Gastroesophageal sphincter (tissue), 4 donors: ENCODE results near the gene PEAK1. TPM values are rescaled to one million over a fixed set of nuclear protein-coding genes. Genes with fewer than 3 reads are reported as not detected.

Source experiments
- ATAC-seq: fragments of 150-250 bp; one replicate; pipeline ENCODE4 v1.9.1; 2016; ENCODE audit warnings: mild to moderate bottlenecking, moderate library complexity
- H3K27ac ChIP-seq, 4 donors: fragments of 200-600 bp; sonication (generic) in 3 of 4; 1 replicate in 3 of 4; 2 replicates in 1 of 4; pipeline ENCODE4 v1.5.1; 2016 to 2019
- H3K27me3 ChIP-seq: fragments of 200-600 bp; sonication (generic); one replicate; pipeline ENCODE4 v1.5.1; 2019
- H3K36me3 ChIP-seq, 2 donors: fragments of 200-600 bp; sonication (generic); one replicate each; pipeline ENCODE4 v1.5.1; 2019; ENCODE audit warnings: control low read depth in 1 of 2
- H3K4me1 ChIP-seq, 3 donors: fragments of 200-600 bp; sonication (generic); 1 replicate in 2 of 3; 2 replicates in 1 of 3; pipeline ENCODE4 v1.5.1; 2016 to 2019; ENCODE audit warnings: control low read depth in 2 of 3
- H3K4me3 ChIP-seq, 2 donors: fragments of 200-600 bp; sonication (generic); one replicate each; pipeline ENCODE4 v1.5.1; 2019; ENCODE audit warnings: mild to moderate bottlenecking in 1 of 2, moderate library complexity in 1 of 2
- H3K9me3 ChIP-seq, 3 donors: fragments of 200-600 bp; sonication (generic); one replicate each; pipeline ENCODE4 v1.5.1; 2017 to 2019; ENCODE audit warnings: control low read depth in 2 of 3
- EP300 ChIP-seq: sonication (generic); formaldehyde crosslinking; IDR thresholded peaks from one replicate; pipeline ENCODE4 v1.6.1; 2017; ENCODE audit warnings: antibody characterized with exemption, mild to moderate bottlenecking
- POLR2A ChIP-seq, 2 donors: fragments of 450-650 bp; IDR thresholded peaks; one replicate each; pipeline ENCODE4 v1.6.1; 2017; ENCODE audit warnings: antibody characterized with exemption in 2 of 2, mild to moderate bottlenecking in 2 of 2, moderate library complexity in 1 of 2
- POLR2AphosphoS5 ChIP-seq: sonication (generic); formaldehyde crosslinking; IDR thresholded peaks from one replicate; pipeline ENCODE4 v1.6.1; 2017; ENCODE audit warnings: antibody characterized with exemption
- WGBS, 2 donors: methylation state at CpG; one replicate each; pipeline ENCODE4 v1.1.5; 2018; ENCODE audit warnings: low coverage in 1 of 2; 5-methylcytosine and 5-hydroxymethylcytosine counted together
- total RNA-seq, 4 donors: library from RNA; depleted of rRNA; stranded (reverse); fragments of >200 nt; gene quantifications; one replicate each; pipeline ENCODE4 v1.1.0, GENCODE V29; 2016
- TF ChIP-seq, protein P1 (sequence below), 4 experiments: fragments of 200-600 bp in 2 of 4; fragments of 450-650 bp in 2 of 4; sonication (generic) in 1 of 4; IDR thresholded peaks; one replicate each; pipeline ENCODE4 v1.5.1; 2017 to 2019; ENCODE audit warnings: antibody characterized with exemption in 4 of 4, mild to moderate bottlenecking in 2 of 4, moderate library complexity in 2 of 4

The PEAK1 gene
- total RNA-seq, 4 donors from 2014 or later = 59.5 to 170 (median 91.6) TPM

DNA sequence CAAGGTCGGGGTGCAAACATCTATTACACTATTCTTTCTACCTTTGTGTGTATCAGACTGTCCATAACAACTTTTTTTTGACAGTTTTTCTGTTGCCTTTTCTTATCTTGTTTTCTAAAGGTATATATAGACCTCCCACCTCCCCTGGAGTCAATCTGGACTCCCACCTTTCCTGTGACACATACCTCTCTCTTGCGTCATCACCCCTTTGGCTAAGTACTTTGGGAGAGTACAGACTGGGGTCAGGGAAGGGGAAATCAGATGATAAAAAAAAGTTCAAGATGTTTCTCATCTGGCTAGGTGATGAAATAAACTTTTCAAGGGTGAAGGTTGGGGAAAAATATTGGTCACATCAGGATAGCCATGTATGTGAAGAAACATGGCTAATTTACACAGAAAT is 366.2 kb downstream of the PEAK1 start:
- 95 to 100% methylated on average over 1 of the region's 2 CpGs for WGBS, 2 donors
- no peak overlapping the region for H3K4me3 ChIP-seq
- ATAC-seq = no peak

DNA sequence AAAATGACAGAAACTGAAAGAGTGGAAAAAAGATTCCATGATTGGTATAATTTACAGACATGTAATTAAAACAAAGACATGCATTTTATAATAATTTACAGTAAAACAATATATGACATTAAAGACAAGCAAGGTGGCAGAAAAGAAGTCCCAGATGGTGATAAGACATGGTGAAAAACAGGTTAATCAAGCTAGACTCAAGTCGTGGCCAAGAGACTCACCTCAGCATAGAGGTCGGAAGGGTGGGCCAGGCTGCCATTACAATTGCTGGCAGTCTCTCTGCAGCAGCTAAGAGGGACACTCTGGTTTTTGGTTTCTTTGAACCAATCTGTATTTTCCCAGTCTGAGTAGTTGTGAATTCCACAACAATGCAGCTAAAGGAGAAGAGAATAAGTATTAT is 367.3 kb downstream of the PEAK1 start:
- peaks cover 0 to 33% of the 10 kb centered on the region in 2 donors for H3K36me3 ChIP-seq
- ATAC-seq = no peak

More for the DNA sequence above, 366.2 kb downstream of the PEAK1 start:
- Histone ChIP-seq H3K4me1 (peaks cover 0 to 13% (median 0%) of the 10 kb centered on the region in 3 donors), H3K9me3 (no peaks in the 10 kb centered on the region), H3K36me3 (peaks cover 0 to 32% of the 10 kb centered on the region in 2 donors), H3K27me3 (no peaks in the 10 kb centered on the region), H3K27ac (no peak overlapping the region)
- TF ChIP-seq POLR2AphosphoS5 (no peak), EP300 (no peak), POLR2A (IDR thresholded peaks at IDR 0.05) (no peak)
- TF ChIP-seq, protein P1, sequence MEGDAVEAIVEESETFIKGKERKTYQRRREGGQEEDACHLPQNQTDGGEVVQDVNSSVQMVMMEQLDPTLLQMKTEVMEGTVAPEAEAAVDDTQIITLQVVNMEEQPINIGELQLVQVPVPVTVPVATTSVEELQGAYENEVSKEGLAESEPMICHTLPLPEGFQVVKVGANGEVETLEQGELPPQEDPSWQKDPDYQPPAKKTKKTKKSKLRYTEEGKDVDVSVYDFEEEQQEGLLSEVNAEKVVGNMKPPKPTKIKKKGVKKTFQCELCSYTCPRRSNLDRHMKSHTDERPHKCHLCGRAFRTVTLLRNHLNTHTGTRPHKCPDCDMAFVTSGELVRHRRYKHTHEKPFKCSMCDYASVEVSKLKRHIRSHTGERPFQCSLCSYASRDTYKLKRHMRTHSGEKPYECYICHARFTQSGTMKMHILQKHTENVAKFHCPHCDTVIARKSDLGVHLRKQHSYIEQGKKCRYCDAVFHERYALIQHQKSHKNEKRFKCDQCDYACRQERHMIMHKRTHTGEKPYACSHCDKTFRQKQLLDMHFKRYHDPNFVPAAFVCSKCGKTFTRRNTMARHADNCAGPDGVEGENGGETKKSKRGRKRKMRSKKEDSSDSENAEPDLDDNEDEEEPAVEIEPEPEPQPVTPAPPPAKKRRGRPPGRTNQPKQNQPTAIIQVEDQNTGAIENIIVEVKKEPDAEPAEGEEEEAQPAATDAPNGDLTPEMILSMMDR (IDR thresholded peaks at IDR 0.05) = no peak

More for the DNA sequence above, 367.3 kb downstream of the PEAK1 start:
- WGBS, 2 donors = 50 to 57% methylated on average over 2 of the region's 2 CpGs
- Histone ChIP-seq H3K4me3 (no peak overlapping the region), H3K4me1 (peaks cover 0 to 12% (median 0%) of the 10 kb centered on the region in 3 donors), H3K27ac (no peak overlapping the region), H3K9me3 (no peaks in the 10 kb centered on the region), H3K27me3 (no peaks in the 10 kb centered on the region)
- TF ChIP-seq, protein P1 (IDR thresholded peaks at IDR 0.05) = no peak
- TF ChIP-seq POLR2A (IDR thresholded peaks at IDR 0.05) = no peak
- no peak for TF ChIP-seq POLR2AphosphoS5
- TF ChIP-seq EP300 = no peak

Other genes with a start within 250 kb of the PEAK1 start
- gene HMG20A, start 784 bp upstream of the PEAK1 start, total RNA-seq = 10 to 100 TPM; 23.2 to 47.9 (median 33.2) TPM
- under 1 TPM; 0.13 to 0.87 (median 0.35) TPM for gene LINGO1, start 212.8 kb upstream of the PEAK1 start, total RNA-seq